GM18520 (cell line): ENCODE data around the gene U2AF2.

Experiments
- ATAC-seq: cut with Tn5 transposase; IDR thresholded peaks from one replicate; pipeline ENCODE4 v1.9.1; 2021; ENCODE audit not compliant: unreplicated experiment

Gene U2AF2

GRCh38 chr19:55688422-55689218 lies 33.8 kb downstream of the U2AF2 start:
- no peak for ATAC-seq

GRCh38 chr19:55689411-55690108 lies 34.7 kb downstream of the U2AF2 start:
- no peak for ATAC-seq

- ATAC-seq: no peak
Observed at GRCh38 chr19:55690109-55690768, 35.4 kb downstream of the U2AF2 start.

- ATAC-seq: no peak
Observed at GRCh38 chr19:55690769-55691545, 36.1 kb downstream of the U2AF2 start.

GRCh38 chr19:55691561-55692481 lies 37.0 kb downstream of the U2AF2 start:
- ATAC-seq: no peak

GRCh38 chr19:55692681-55693081 lies 37.8 kb downstream of the U2AF2 start:
- ATAC-seq: no peak

GRCh38 chr19:55693336-55693974 lies 38.6 kb downstream of the U2AF2 start:
- ATAC-seq: no peak

GRCh38 chr19:55694241-55694655 lies 39.4 kb downstream of the U2AF2 start:
- no peak for ATAC-seq

GRCh38 chr19:55694656-55695491 lies 40.0 kb downstream of the U2AF2 start:
- no peak for ATAC-seq

- no peak for ATAC-seq
Observed at GRCh38 chr19:55695511-55696290, 40.9 kb downstream of the U2AF2 start.

GRCh38 chr19:55696301-55697068 lies 41.6 kb downstream of the U2AF2 start:
- no peak for ATAC-seq

- no peak for ATAC-seq
Observed at GRCh38 chr19:55697069-55697440, 42.2 kb downstream of the U2AF2 start.

GRCh38 chr19:55697698-55698097 lies 42.9 kb downstream of the U2AF2 start:
- no peak for ATAC-seq

GRCh38 chr19:55698256-55698655 lies 43.4 kb downstream of the U2AF2 start:
- no peak for ATAC-seq

- ATAC-seq: no peak
Observed at GRCh38 chr19:55699221-55699620, 44.4 kb downstream of the U2AF2 start.

GRCh38 chr19:55700813-55701212 lies 46.0 kb downstream of the U2AF2 start:
- ATAC-seq: no peak

GRCh38 chr19:55702131-55702627 lies 47.3 kb downstream of the U2AF2 start:
- no peak for ATAC-seq
